Right atrium auricular region (tissue), 2 donors: Measurements from ENCODE around the gene TRPM2. TPM values are rescaled to one million over a fixed set of nuclear protein-coding genes. Genes with fewer than 3 reads are reported as not detected.

Experiments used
- DNase-seq: peaks from one replicate; pipeline ENCODE4 v3.0.0-alpha.2; 2019; ENCODE audit warnings: low spot score
- H3K27ac ChIP-seq, 2 donors: fragments of 200-600 bp; sonication (generic); 1 replicate in 1 of 2; 2 replicates in 1 of 2; pipeline ENCODE4 v1.5.1; 2016 to 2019
- H3K27me3 ChIP-seq, 2 donors: fragments of 200-600 bp; sonication (generic); one replicate each; pipeline versions ENCODE4 v1.5.1 to v1.6.0; 2017 to 2019
- H3K36me3 ChIP-seq: fragments of 200-600 bp; sonication (generic); one replicate; pipeline ENCODE4 v1.5.1; 2016
- H3K4me1 ChIP-seq, 2 donors: fragments of 200-600 bp; sonication (generic); one replicate each; pipeline versions ENCODE4 v1.5.1 to v1.6.0; 2017 to 2019
- H3K4me3 ChIP-seq, 2 donors: fragments of 200-600 bp; sonication (generic); 1 replicate in 1 of 2; 2 replicates in 1 of 2; pipeline ENCODE4 v1.5.1; 2017 to 2019; ENCODE audit warnings: mild to moderate bottlenecking in 1 of 2, moderate library complexity in 1 of 2
- H3K9me3 ChIP-seq, 2 donors: fragments of 200-600 bp; sonication (generic); one replicate each; pipeline ENCODE4 v1.5.1; 2019
- CTCF ChIP-seq, 2 donors: fragments of 200-600 bp; sonication (generic); IDR thresholded peaks; one replicate each; pipeline ENCODE4 v1.5.1; 2019; ENCODE audit warnings: antibody characterized with exemption in 2 of 2
- total RNA-seq, 2 donors: library from RNA; depleted of rRNA; stranded (reverse); fragments of >200 nt; gene quantifications; one replicate each; pipeline ENCODE4 v1.1.0, GENCODE V29; 2016

Gene TRPM2
- total RNA-seq, 2 donors from 2014 or later: 0.75 to 0.89 TPM

GRCh38 chr21:44460441-44460755 lies 107.0 kb downstream of the TRPM2 start:
- H3K27me3 ChIP-seq: no peaks in the 10 kb centered on the region
- H3K4me3 ChIP-seq: no peak overlapping the region
- DNase-seq: no peak
- no peaks in the 10 kb centered on the region for H3K36me3 ChIP-seq
- peaks cover 0 to 19% of the 10 kb centered on the region in 2 donors for H3K4me1 ChIP-seq
- H3K9me3 ChIP-seq: no peaks in the 10 kb centered on the region
- H3K27ac ChIP-seq: no peak overlapping the region
- no peak for TF ChIP-seq CTCF (IDR thresholded peaks at IDR 0.05)

DNA sequence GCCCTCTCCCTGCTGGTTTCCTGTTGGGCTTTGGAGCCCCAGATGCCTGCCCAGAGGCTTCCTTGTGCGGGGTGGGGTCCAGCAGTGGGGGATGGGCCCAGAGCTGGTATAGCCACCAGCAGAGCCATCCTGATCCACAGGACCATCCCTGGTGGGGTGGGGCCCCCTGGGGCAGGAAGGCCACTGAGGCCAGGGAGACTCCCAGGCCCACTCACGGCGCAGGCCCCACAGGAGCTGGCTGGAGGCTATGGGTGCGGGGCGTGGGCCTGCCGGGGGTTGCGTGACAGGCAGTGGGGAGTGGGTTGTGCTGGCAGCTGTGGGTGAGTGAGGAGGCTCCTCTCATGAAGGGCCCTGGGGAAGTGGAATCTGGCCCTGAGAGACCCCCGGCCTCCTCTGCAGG lies 107.6 kb downstream of the TRPM2 start:
- no peak for DNase-seq

DNA sequence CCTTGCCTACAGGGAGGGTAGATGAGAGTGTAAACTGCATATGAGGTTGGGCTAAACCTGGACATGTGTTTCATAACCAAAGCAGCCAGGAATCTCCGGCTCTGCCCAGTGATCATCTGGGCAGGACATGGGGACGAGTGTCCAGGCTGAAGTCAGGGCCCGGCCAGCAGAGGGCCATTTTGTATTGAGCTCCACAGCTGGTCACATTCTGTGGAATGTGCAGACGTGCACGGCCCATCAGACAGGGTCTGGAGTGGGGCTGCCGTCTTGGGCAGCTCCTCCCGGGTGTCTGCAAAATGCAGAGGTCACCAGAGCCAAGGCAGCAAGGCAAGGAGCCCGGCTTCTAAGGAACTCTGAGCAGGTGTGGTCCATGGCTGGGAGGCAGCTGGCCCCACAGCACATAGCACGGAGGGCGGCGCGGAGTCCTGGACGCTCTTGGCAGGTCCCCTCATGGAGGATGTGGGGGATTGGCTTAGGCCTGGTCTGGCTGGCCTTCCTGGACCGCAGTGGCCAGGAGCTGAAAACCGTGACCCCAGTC lies 108.1 kb downstream of the TRPM2 start:
- Histone ChIP-seq H3K27me3 (no peaks in the 10 kb centered on the region), H3K9me3 (no peaks in the 10 kb centered on the region), H3K27ac (no peak overlapping the region), H3K36me3 (no peaks in the 10 kb centered on the region), H3K4me1 (peaks cover 0 to 7% of the 10 kb centered on the region in 2 donors), H3K4me3 (no peak overlapping the region)
- peak; percentile 9 to 51 for TF ChIP-seq CTCF (IDR thresholded peaks at IDR 0.05)
- no peak for DNase-seq

More for the DNA sequence above, 107.6 kb downstream of the TRPM2 start:
- H3K9me3 ChIP-seq: no peaks in the 10 kb centered on the region
- no peaks in the 10 kb centered on the region for H3K36me3 ChIP-seq
- H3K27me3 ChIP-seq: no peaks in the 10 kb centered on the region
- no peak overlapping the region for H3K27ac ChIP-seq
- TF ChIP-seq CTCF (IDR thresholded peaks at IDR 0.05): no peak
- no peak overlapping the region for H3K4me3 ChIP-seq
- peaks cover 0 to 13% of the 10 kb centered on the region in 2 donors for H3K4me1 ChIP-seq

- no peak for DNase-seq
- Histone ChIP-seq H3K27me3 (no peaks in the 10 kb centered on the region), H3K4me1 (peaks cover 0 to 7% of the 10 kb centered on the region in 2 donors), H3K27ac (no peak overlapping the region), H3K9me3 (no peaks in the 10 kb centered on the region), H3K36me3 (no peaks in the 10 kb centered on the region), H3K4me3 (no peak overlapping the region)
- TF ChIP-seq CTCF (IDR thresholded peaks at IDR 0.05): no peak
Measured at GRCh38 chr21:44462086-44462833, 108.8 kb downstream of the TRPM2 start.

DNA sequence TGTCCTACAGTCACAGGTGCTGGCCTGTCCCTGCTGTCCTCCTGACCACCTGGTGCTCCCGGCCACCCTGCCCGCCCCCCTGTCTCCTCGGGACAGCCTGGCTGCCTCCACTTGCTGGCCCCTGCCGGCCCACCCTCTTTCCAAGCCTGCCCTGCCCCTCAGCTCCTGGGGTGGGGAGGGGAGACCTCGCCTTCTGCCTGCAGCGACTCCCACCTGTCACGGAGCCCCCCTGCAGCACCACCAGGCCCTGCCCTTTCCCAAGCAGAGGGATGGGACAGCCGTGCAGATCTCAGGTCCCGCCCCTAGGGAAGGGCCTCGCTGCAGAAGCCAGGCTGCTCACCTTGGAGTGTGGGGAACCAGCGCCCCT lies 109.4 kb downstream of the TRPM2 start:
- H3K9me3 ChIP-seq: no peaks in the 10 kb centered on the region
- no peaks in the 10 kb centered on the region for H3K36me3 ChIP-seq
- no peak overlapping the region for H3K4me3 ChIP-seq
- no peak overlapping the region for H3K27ac ChIP-seq
- no peak for DNase-seq
- no peaks in the 10 kb centered on the region for H3K27me3 ChIP-seq
- peaks cover 0 to 7% of the 10 kb centered on the region in 2 donors for H3K4me1 ChIP-seq
- TF ChIP-seq CTCF (IDR thresholded peaks at IDR 0.05): no peak

GRCh38 chr21:44463724-44464123 lies 110.3 kb downstream of the TRPM2 start:
- no peak for DNase-seq
- no peaks in the 10 kb centered on the region for H3K36me3 ChIP-seq
- no peak overlapping the region for H3K4me3 ChIP-seq
- TF ChIP-seq CTCF (IDR thresholded peaks at IDR 0.05): no peak
- no peaks in the 10 kb centered on the region for H3K9me3 ChIP-seq
- H3K27ac ChIP-seq: no peak overlapping the region
- peaks cover 0 to 7% of the 10 kb centered on the region in 2 donors for H3K4me1 ChIP-seq
- H3K27me3 ChIP-seq: no peaks in the 10 kb centered on the region
